BE2C (cell line): Measurements from ENCODE around the gene CALHM5.

ENCODE experiments used
- DNase-seq: peaks from one replicate; pipeline ENCODE4 v3.0.0-alpha.2; 2020
- H3K27me3 ChIP-seq: fragments of 250-450 bp; sonication (Bioruptor Pico); 2 replicates; pipeline ENCODE4 v1.5.1; 2020; ENCODE audit warnings: mild to moderate bottlenecking
- H3K36me3 ChIP-seq: fragments of 250-450 bp; sonication (Bioruptor Pico); 2 replicates; pipeline ENCODE4 v1.5.1; 2020; ENCODE audit warnings: mild to moderate bottlenecking
- H3K4me1 ChIP-seq: fragments of 250-450 bp; sonication (Bioruptor Pico); 2 replicates; pipeline ENCODE4 v1.5.1; 2020
- H3K4me3 ChIP-seq: 2 replicates; pipeline ENCODE4 v1.5.1; 2011; ENCODE audit warnings: low read depth, low read length
- H3K9me3 ChIP-seq: fragments of 250-450 bp; sonication (Bioruptor Pico); 2 replicates; pipeline ENCODE4 v1.5.1; 2020
- TF ChIP-seq, protein P1 (sequence below): IDR thresholded peaks from 2 replicates; pipeline ENCODE4 v1.5.1; 2012; ENCODE audit warnings: mild to moderate bottlenecking, low read depth, low read length

Gene CALHM5

DNA sequence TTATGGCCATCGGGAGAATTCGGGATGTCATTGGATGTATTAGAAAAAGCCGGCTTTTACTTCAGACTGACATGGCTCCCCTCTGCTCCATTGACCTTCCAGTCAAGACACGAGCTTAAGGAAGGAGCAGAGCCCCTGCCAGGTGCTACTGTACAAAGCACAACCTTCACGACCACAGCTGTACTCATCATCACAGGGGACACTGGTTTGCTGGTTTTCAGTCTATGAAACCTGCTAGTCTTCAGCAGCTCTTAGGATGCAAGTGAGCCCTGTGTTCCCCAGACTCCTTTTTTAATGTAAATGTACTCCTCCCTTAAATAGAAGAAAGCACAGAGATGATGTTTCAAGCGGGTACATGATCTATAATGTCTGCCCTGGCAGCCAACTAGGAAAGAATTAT, 35.9 kb downstream of the CALHM5 start:
- H3K27me3 ChIP-seq: no peaks in the 10 kb centered on the region; the same call in 1 of the 2 replicates
- no peaks in the 10 kb centered on the region for H3K36me3 ChIP-seq
- no peaks in the 10 kb centered on the region for H3K4me1 ChIP-seq
- no peak overlapping the region for H3K4me3 ChIP-seq
- TF ChIP-seq, protein P1, sequence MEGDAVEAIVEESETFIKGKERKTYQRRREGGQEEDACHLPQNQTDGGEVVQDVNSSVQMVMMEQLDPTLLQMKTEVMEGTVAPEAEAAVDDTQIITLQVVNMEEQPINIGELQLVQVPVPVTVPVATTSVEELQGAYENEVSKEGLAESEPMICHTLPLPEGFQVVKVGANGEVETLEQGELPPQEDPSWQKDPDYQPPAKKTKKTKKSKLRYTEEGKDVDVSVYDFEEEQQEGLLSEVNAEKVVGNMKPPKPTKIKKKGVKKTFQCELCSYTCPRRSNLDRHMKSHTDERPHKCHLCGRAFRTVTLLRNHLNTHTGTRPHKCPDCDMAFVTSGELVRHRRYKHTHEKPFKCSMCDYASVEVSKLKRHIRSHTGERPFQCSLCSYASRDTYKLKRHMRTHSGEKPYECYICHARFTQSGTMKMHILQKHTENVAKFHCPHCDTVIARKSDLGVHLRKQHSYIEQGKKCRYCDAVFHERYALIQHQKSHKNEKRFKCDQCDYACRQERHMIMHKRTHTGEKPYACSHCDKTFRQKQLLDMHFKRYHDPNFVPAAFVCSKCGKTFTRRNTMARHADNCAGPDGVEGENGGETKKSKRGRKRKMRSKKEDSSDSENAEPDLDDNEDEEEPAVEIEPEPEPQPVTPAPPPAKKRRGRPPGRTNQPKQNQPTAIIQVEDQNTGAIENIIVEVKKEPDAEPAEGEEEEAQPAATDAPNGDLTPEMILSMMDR: no peak
- DNase-seq: no peak
- H3K9me3 ChIP-seq: no peaks in the 10 kb centered on the region

DNA sequence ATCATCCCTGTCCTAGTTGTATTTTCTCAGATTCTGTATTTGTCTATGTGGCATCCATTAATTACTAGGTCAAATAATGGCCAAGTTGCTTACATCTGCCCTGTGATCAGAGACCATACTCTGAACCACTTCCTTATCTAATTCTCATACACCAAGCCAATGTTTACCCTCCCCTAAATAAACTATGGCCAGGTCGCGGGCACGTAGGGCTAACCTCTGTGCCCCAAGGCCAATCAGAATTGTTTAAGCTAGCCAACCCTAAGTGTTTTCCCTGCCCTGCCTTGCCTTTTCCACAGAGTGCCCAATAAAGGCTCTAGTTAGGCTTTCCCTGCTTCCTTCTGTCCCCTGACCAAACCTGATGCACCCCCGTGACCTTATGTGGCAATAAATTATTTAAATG, 39.4 kb downstream of the CALHM5 start:
- no peaks in the 10 kb centered on the region for H3K36me3 ChIP-seq
- no peak for DNase-seq
- H3K27me3 ChIP-seq: peaks cover 6% of the 10 kb centered on the region; the same call in 1 of the 2 replicates
- no peak overlapping the region for H3K4me3 ChIP-seq
- TF ChIP-seq, protein P1: no peak
- H3K9me3 ChIP-seq: no peaks in the 10 kb centered on the region
- no peaks in the 10 kb centered on the region for H3K4me1 ChIP-seq

DNA sequence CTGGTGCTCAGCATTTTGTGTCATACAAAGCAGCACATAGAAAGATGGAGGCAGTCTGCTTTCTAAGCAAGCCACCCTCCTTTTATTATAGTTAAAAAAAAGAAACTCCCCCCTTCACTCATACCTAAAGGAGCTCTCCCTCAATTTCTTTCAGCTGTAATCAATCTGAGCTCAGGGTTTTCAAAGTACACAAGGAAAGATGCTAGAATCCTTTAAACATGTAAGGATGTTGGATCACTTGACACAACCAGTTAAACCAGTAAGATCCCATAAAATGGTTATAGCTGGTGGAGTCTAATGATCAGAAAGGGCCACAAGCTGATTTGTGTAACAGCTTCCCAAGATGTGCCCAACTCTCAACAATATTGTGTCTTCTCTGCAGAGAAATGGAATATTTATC, 42.0 kb downstream of the CALHM5 start, which contains the start of gene CALHM4:
TSS of gene CALHM4 (plus strand) at position 301 of the 400 bp plus-strand sequence. CDS start at position 344, 43 bp downstream.
- H3K36me3 ChIP-seq: no peaks in the 10 kb centered on the region
- H3K27me3 ChIP-seq: peaks cover 6% of the 10 kb centered on the region; the same call in 1 of the 2 replicates
- TF ChIP-seq, protein P1: no peak
- H3K4me3 ChIP-seq: no peak within 1 kb of the TSS
- H3K4me1 ChIP-seq: no peaks in the 10 kb centered on the region
- no peak for DNase-seq
- no peaks in the 10 kb centered on the region for H3K9me3 ChIP-seq

DNA sequence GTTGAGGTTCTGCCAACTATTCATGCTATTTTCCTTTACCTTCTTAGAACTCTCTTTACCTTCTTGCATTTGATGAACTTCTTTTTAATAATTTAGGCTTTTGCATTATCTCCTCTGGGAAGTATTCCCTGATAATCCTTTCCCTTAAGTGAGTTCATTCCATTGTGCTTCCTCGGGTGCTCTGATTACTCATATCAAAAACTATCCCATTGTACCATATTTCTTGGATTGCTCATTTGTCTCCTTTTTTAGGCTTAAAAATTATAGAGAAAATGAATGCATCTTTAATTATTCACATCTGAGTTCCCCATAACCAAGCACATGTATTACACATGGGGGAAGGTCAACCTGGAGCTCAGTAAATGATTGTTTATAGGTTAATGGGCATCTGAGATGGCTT, 44.6 kb downstream of the CALHM5 start:
- no peak for DNase-seq
- H3K27me3 ChIP-seq: peaks cover 6% of the 10 kb centered on the region; the same call in 1 of the 2 replicates
- no peaks in the 10 kb centered on the region for H3K36me3 ChIP-seq
- TF ChIP-seq, protein P1: no peak
- no peak overlapping the region for H3K4me3 ChIP-seq
- no peaks in the 10 kb centered on the region for H3K9me3 ChIP-seq
- no peaks in the 10 kb centered on the region; the same call in 1 of the 2 replicates for H3K4me1 ChIP-seq

DNA sequence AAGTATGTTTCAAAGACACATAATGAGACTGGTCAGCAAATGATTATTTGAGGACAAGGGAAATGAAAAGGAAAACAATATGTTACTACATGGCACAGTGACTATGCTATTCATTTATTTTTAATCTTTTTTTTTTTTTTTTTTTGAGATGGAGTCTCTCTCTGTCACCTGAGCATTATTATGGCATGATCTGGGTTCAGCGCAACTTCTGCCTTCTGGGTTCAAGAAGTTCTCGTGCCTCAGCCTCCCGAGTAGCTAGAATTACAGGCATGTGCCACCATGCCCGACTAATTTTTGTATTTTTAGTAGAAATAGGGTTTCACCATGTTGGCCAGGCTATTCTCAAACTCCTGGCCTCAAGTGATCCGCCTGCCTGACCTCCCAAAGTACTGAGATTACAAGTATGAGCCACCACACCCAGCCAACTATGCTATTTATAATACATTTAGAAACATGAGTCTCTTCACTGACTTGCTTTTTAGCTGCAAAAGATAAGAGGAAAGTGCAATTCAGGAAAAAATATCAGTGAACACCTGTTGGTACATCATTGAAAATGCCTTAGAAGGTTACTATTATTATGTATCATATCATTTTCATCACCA, 45.5 kb downstream of the CALHM5 start:
- no peaks in the 10 kb centered on the region for H3K9me3 ChIP-seq
- H3K36me3 ChIP-seq: no peaks in the 10 kb centered on the region
- peaks cover 6% of the 10 kb centered on the region; the same call in 1 of the 2 replicates for H3K27me3 ChIP-seq
- H3K4me1 ChIP-seq: no peaks in the 10 kb centered on the region; the same call in 1 of the 2 replicates
- no peak for DNase-seq
- H3K4me3 ChIP-seq: no peak overlapping the region
- TF ChIP-seq, protein P1: no peak

DNA sequence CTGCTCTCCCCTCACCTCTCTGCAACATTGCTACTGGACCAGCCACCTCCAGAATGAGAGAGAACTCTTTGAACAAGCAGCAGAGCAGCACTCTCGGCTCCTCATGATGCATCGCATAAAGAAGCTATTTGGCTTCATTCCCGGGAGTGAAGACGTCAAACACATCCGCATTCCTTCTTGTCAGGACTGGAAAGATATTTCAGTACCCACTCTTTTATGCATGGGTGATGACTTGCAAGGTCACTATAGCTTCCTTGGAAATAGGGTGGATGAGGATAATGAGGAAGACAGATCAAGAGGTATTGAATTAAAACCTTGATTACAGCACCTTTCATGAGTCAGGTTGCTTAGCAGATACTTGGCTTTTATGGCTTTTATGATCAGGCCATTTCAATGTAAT, 46.5 kb downstream of the CALHM5 start:
- peaks cover 6% of the 10 kb centered on the region; the same call in 1 of the 2 replicates for H3K27me3 ChIP-seq
- no peak for DNase-seq
- H3K4me1 ChIP-seq: no peaks in the 10 kb centered on the region; the same call in 1 of the 2 replicates
- no peaks in the 10 kb centered on the region for H3K36me3 ChIP-seq
- no peak overlapping the region for H3K4me3 ChIP-seq
- H3K9me3 ChIP-seq: no peaks in the 10 kb centered on the region
- TF ChIP-seq, protein P1: no peak
